Renal pelvis (tissue), 4 donors: ENCODE measurements around the gene GCNT2. TPM values are rescaled to one million over a fixed set of nuclear protein-coding genes. Genes with fewer than 3 reads are reported as not detected.
"Not testable (repeated sequence)": the region's sequence is repeated elsewhere in the genome, so short reads cannot be mapped to it uniquely, and the experiment has no call there.

Experiments
- DNase-seq: peaks from one replicate; pipeline ENCODE4 v3.0.0-alpha.2; 2013
- polyA plus RNA-seq, 3 donors: library from polyadenylated mRNA; unstranded; fragments of 120-200 nt; gene quantifications; one replicate each; pipeline ENCODE4 v1.2.1, GENCODE V29; 2013; ENCODE audit not compliant: insufficient read length in 3 of 3

The GCNT2 gene
- polyA plus RNA-seq, 3 donors, result 14.6 to 19.2 (median 17.6) TPM

- DNase-seq, result no peak
These were observed 77.9 kb downstream of the GCNT2 start for GRCh38 chr6:10599046-10599445.

GRCh38 chr6:10600681-10601080, 79.5 kb downstream of the GCNT2 start:
- not testable (repeated sequence) for DNase-seq

GRCh38 chr6:10603219-10603618, 82.1 kb downstream of the GCNT2 start:
- no peak for DNase-seq

- DNase-seq, result no peak
These were observed 87.9 kb downstream of the GCNT2 start for GRCh38 chr6:10609038-10609437.

- DNase-seq, result no peak
These were observed 89.1 kb downstream of the GCNT2 start for GRCh38 chr6:10610289-10610688.

GRCh38 chr6:10612161-10612560, 91.0 kb downstream of the GCNT2 start:
- DNase-seq, result no peak

GRCh38 chr6:10613077-10613476, 91.9 kb downstream of the GCNT2 start:
- no peak for DNase-seq

GRCh38 chr6:10613723-10614122, 92.6 kb downstream of the GCNT2 start:
- DNase-seq, result no peak

- DNase-seq, result no peak
These were observed 94.5 kb downstream of the GCNT2 start for GRCh38 chr6:10615675-10616074.

- DNase-seq, result not testable (repeated sequence)
These were observed 95.1 kb downstream of the GCNT2 start for GRCh38 chr6:10616266-10616665.

GRCh38 chr6:10617008-10617696, 96.0 kb downstream of the GCNT2 start:
- no peak for DNase-seq

- no peak for DNase-seq
These were observed 97.3 kb downstream of the GCNT2 start for GRCh38 chr6:10618409-10618808.

- no peak for DNase-seq
These were observed 100.1 kb downstream of the GCNT2 start for GRCh38 chr6:10621213-10621612.

- no peak for DNase-seq
These were observed 100.7 kb downstream of the GCNT2 start for GRCh38 chr6:10621847-10622246.

- no peak for DNase-seq
These were observed 103.7 kb downstream of the GCNT2 start for GRCh38 chr6:10624836-10625235.

- no peak for DNase-seq
These were observed 105.1 kb downstream of the GCNT2 start for GRCh38 chr6:10626154-10626741.

GRCh38 chr6:10627800-10628199, 106.6 kb downstream of the GCNT2 start:
- no peak for DNase-seq

- no peak for DNase-seq
These were observed 109.0 kb downstream of the GCNT2 start for GRCh38 chr6:10630178-10630577.

GRCh38 chr6:10633216-10633615, 112.1 kb downstream of the GCNT2 start:
- DNase-seq, result no peak

- no peak for DNase-seq
These were observed 119.3 kb downstream of the GCNT2 start for GRCh38 chr6:10640412-10640811.

GRCh38 chr6:10641528-10641927, 120.4 kb downstream of the GCNT2 start:
- no peak for DNase-seq

GRCh38 chr6:10643201-10643651, 122.1 kb downstream of the GCNT2 start:
- no peak for DNase-seq

- no peak for DNase-seq
These were observed 123.1 kb downstream of the GCNT2 start for GRCh38 chr6:10644225-10644624.

- no peak for DNase-seq
These were observed 134.4 kb downstream of the GCNT2 start for GRCh38 chr6:10655508-10656055.
